ENCODE measurements around the gene HDGFL3. TPM values are rescaled to one million over a fixed set of nuclear protein-coding genes. Genes with fewer than 3 reads are reported as not detected.

The HDGFL3 gene
- total and polyA plus RNA-seq, 4 donors: 64.2 to 195 (median 126) TPM

DNA sequence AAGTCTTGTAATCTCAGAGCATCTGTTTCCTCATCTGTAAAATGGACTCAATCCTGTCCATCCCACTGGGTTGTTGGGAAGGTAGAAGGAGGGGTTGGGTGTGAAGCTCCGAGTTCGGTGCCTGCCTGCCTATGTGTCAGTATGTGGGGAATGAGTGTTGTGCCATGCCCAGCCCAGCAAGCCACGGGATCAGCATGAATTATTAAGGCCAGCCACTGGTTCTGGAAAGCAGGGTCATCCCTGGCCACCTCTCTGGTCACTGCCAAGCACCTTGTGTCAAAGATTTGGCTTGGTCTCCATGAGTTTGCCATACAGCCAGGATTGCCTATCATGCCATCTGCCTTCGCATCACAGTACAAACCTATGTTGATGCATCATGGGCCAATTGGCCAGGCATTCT lies 88.7 kb downstream of the HDGFL3 start:
- Histone ChIP-seq H3K4me1 (ENCODE audit: control insufficient read depth, insufficient read depth, low read length) (no peaks in the 10 kb centered on the region), H3K4me3 (ENCODE audit: low read depth, low read length) (no peak overlapping the region), H3K36me3 (ENCODE audit: control insufficient read depth, insufficient read depth, low read length) (peaks cover 2% of the 10 kb centered on the region), H3K27ac (ENCODE audit: low read depth, low read length) (no peak overlapping the region), H3K9me3 (ENCODE audit: control insufficient read depth, insufficient read depth, low read length) (no peaks in the 10 kb centered on the region), H3K27me3 (ENCODE audit: control insufficient read depth, insufficient read depth, low read length) (no peaks in the 10 kb centered on the region)
- WGBS (ENCODE audit: insufficient coverage): 92% methylated on average over 4 of the region's 4 CpGs
- DNase-seq (ENCODE audit: low read depth in 4 of 6, low spot score in 6 of 6): no peak

DNA sequence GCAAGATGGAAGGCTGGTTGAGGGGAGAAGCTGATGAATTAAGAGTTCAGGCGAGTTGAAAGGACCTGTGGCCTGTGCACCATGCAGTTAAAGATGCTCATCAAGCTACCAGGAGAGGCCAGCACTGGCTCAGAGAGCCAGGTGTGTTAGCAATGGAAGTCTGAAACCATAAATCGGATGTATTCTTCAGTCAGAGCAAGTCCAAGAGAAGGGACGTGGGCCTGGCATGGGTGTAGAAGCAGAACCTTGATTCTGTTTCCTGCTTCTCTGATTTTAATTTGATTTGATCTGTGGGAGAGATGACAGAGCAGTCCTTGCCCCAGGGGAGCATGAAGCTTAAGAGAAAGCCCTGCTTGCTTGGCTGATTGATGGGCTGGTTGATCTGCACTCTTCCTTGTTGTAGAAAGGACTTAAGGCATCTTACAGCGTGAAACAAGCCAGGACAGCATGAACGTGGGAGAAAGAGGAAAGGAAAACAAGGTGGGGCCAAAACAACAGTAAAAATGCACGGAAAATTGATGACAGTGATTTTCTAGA lies 89.3 kb downstream of the HDGFL3 start:
- no peak overlapping the region for H3K4me3 ChIP-seq (ENCODE audit: low read depth, low read length)
- no peak overlapping the region for H3K27ac ChIP-seq (ENCODE audit: low read depth, low read length)
- H3K36me3 ChIP-seq (ENCODE audit: control insufficient read depth, insufficient read depth, low read length): peaks cover 7% of the 10 kb centered on the region
- no peaks in the 10 kb centered on the region for H3K4me1 ChIP-seq (ENCODE audit: control insufficient read depth, insufficient read depth, low read length)
- H3K9me3 ChIP-seq (ENCODE audit: control insufficient read depth, insufficient read depth, low read length): no peaks in the 10 kb centered on the region
- 89% methylated on average over 6 of the region's 6 CpGs for WGBS (ENCODE audit: insufficient coverage)
- no peaks in the 10 kb centered on the region for H3K27me3 ChIP-seq (ENCODE audit: control insufficient read depth, insufficient read depth, low read length)
- DNase-seq (ENCODE audit: low read depth in 4 of 6, low spot score in 6 of 6): no peak

DNA sequence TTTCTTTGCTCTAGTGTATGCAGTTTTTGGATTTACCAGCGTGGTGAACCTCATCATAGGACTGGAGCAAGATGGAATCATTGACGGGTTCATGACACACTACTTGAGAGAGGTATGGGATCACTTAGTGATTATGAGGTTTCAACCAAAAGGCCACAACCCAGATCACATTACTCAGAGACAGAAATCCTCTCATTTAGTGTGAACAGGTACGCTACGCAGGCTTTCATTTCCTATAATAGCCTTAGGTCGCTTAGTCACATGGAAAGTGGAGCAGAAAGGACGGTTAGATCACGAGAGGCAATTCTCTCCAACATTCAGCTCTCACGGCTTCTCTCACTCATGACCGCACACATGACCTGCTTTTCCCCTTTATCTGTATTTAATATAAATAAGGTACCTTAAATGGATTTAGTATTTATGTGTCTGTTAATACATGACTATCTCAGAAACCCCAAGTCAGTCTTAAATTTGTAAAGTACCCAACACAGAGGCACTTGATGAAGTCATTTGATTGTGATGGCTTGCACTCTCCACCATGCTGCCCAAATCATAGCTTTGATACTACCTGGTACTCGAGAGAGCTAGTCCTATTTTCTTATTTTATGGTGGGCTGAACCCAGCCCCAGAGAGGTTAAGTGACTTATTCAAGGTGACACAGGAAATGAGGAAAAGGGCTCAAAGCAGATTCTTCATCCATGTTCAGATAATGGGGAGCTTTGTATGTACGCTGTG lies 91.6 kb downstream of the HDGFL3 start:
- no peak for DNase-seq (ENCODE audit: low read depth in 4 of 6, low spot score in 6 of 6)
- no peaks in the 10 kb centered on the region for H3K9me3 ChIP-seq (ENCODE audit: control insufficient read depth, insufficient read depth, low read length)
- WGBS (ENCODE audit: insufficient coverage): 96% methylated on average over 4 of the region's 11 CpGs
- no peaks in the 10 kb centered on the region for H3K27me3 ChIP-seq (ENCODE audit: control insufficient read depth, insufficient read depth, low read length)
- H3K27ac ChIP-seq (ENCODE audit: low read depth, low read length): no peak overlapping the region
- H3K4me3 ChIP-seq (ENCODE audit: low read depth, low read length): no peak overlapping the region
- no peaks in the 10 kb centered on the region for H3K4me1 ChIP-seq (ENCODE audit: control insufficient read depth, insufficient read depth, low read length)
- peaks cover 13% of the 10 kb centered on the region for H3K36me3 ChIP-seq (ENCODE audit: control insufficient read depth, insufficient read depth, low read length)

DNA sequence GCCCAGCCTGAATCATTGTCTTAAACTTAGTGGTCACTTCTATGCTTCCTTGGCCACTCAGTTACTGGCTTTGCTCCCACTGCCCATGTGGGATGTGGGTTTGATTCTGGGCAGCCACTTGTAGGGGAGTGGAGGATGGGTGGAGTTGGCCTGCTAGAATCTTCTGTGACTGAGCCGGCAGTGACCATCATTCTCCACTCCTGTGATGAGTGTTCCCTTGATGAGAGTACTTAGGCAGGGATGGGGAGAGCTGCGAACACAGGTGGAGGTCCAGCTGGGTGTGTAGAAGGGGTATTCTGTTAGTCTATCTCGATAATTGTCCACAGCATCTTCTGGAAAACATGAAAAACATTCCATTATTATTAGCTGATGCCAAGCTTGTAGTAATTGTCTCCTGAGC lies 92.2 kb downstream of the HDGFL3 start:
- WGBS (ENCODE audit: insufficient coverage): 100% methylated on average over 1 of the region's 3 CpGs
- Histone ChIP-seq H3K27me3 (ENCODE audit: control insufficient read depth, insufficient read depth, low read length) (no peaks in the 10 kb centered on the region), H3K4me3 (ENCODE audit: low read depth, low read length) (no peak overlapping the region), H3K4me1 (ENCODE audit: control insufficient read depth, insufficient read depth, low read length) (no peaks in the 10 kb centered on the region), H3K9me3 (ENCODE audit: control insufficient read depth, insufficient read depth, low read length) (no peaks in the 10 kb centered on the region), H3K27ac (ENCODE audit: low read depth, low read length) (no peak overlapping the region), H3K36me3 (ENCODE audit: control insufficient read depth, insufficient read depth, low read length) (peaks cover 13% of the 10 kb centered on the region)
- DNase-seq (ENCODE audit: low read depth in 4 of 6, low spot score in 6 of 6): no peak

DNA sequence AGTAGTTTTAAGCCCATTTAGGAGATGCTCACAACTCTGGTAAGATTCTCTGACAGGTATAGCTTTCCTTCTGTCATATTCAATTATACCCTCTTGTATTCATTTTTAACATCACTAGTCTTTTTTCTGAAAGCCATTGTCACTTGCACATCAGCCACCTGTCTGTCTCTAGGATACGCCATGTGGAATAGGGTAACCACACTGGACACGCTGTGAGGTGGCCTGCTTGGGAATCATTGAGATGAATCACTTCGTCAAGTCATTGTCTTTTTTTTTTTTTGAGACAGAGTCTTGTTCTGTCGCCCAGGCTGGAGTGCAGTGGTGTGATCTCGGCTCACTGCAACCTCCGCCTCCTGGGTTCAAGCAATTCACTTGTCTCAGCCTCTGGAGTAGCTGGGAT lies 92.8 kb downstream of the HDGFL3 start:
- WGBS (ENCODE audit: insufficient coverage): 90% methylated on average over 3 of the region's 6 CpGs
- no peaks in the 10 kb centered on the region for H3K4me1 ChIP-seq (ENCODE audit: control insufficient read depth, insufficient read depth, low read length)
- peaks cover 1% of the 10 kb centered on the region for H3K27me3 ChIP-seq (ENCODE audit: control insufficient read depth, insufficient read depth, low read length)
- no peak for DNase-seq (ENCODE audit: low read depth in 4 of 6, low spot score in 6 of 6)
- no peaks in the 10 kb centered on the region for H3K9me3 ChIP-seq (ENCODE audit: control insufficient read depth, insufficient read depth, low read length)
- H3K36me3 ChIP-seq (ENCODE audit: control insufficient read depth, insufficient read depth, low read length): peaks cover 13% of the 10 kb centered on the region
- no peak overlapping the region for H3K4me3 ChIP-seq (ENCODE audit: low read depth, low read length)
- no peak overlapping the region for H3K27ac ChIP-seq (ENCODE audit: low read depth, low read length)

DNA sequence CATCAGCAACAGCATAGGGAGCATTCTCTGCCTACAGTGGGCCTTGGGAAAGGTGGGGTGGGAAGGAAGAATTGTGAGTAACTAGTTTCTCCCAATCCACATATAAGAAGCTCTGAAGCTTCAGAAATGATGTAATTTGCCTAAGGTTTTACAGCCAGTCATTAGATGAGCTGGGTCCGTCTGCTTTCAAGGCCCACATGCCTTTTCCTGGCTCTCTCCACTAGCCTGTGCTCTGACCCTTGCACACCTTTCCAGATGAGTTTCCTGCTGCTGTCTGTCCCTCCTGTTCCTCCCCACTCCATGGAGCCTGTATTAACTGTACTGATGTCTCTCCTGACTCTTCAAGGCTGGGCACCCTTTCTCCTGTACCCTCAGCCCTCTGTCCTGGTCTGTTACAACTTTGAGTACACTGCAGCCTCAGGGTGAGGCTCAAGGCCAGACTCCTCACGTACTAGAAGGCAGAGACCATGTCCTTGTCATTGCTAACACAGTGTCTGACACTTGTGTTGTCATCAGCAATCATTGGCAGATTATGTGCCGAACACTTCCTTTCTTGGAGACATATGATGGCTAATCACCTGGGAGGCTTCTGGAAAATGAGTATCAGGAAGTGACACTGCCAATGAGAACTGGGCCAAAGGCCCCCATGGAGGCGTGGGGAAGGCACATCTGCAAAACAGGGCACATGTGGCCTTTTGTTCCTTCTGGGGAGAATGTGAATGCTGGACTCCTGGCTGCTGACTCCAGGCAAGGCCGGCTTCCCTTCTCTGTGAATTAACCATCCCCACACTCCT lies 93.5 kb downstream of the HDGFL3 start:
- H3K27ac ChIP-seq (ENCODE audit: low read depth, low read length): no peak overlapping the region
- H3K27me3 ChIP-seq (ENCODE audit: control insufficient read depth, insufficient read depth, low read length): peaks cover 5% of the 10 kb centered on the region
- no peak overlapping the region for H3K4me3 ChIP-seq (ENCODE audit: low read depth, low read length)
- 94% methylated on average over 3 of the region's 5 CpGs for WGBS (ENCODE audit: insufficient coverage)
- H3K36me3 ChIP-seq (ENCODE audit: control insufficient read depth, insufficient read depth, low read length): peaks cover 18% of the 10 kb centered on the region
- peaks cover under 1% of the 10 kb centered on the region for H3K4me1 ChIP-seq (ENCODE audit: control insufficient read depth, insufficient read depth, low read length)
- no peaks in the 10 kb centered on the region for H3K9me3 ChIP-seq (ENCODE audit: control insufficient read depth, insufficient read depth, low read length)
- no peak for DNase-seq (ENCODE audit: low read depth in 4 of 6, low spot score in 6 of 6)

DNA sequence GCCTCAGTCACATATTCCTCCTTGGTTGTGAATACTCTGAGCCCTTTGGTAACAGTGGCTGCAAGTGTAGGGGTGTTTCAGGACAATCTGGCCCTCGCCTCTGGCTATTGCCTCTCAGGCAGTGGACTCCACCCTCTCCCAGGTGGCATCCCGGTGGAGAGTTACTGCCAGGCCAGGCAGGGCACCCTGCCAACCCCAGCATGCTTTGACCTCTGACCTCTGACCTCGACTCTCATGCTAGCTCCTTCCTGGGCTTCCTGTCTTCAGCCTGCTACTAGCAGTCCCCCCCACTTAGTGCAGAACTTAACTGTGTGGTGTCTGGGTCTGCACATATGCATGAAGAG lies 94.7 kb downstream of the HDGFL3 start:
- no peak for DNase-seq (ENCODE audit: low read depth in 4 of 6, low spot score in 6 of 6)
- H3K27me3 ChIP-seq (ENCODE audit: control insufficient read depth, insufficient read depth, low read length): peaks cover 16% of the 10 kb centered on the region
- no peaks in the 10 kb centered on the region for H3K9me3 ChIP-seq (ENCODE audit: control insufficient read depth, insufficient read depth, low read length)
- peaks cover 12% of the 10 kb centered on the region for H3K4me1 ChIP-seq (ENCODE audit: control insufficient read depth, insufficient read depth, low read length)
- no peak overlapping the region for H3K27ac ChIP-seq (ENCODE audit: low read depth, low read length)
- no peak overlapping the region for H3K4me3 ChIP-seq (ENCODE audit: low read depth, low read length)
- WGBS (ENCODE audit: insufficient coverage): 71% methylated on average over 2 of the region's 3 CpGs
- H3K36me3 ChIP-seq (ENCODE audit: control insufficient read depth, insufficient read depth, low read length): peaks cover 21% of the 10 kb centered on the region

DNA sequence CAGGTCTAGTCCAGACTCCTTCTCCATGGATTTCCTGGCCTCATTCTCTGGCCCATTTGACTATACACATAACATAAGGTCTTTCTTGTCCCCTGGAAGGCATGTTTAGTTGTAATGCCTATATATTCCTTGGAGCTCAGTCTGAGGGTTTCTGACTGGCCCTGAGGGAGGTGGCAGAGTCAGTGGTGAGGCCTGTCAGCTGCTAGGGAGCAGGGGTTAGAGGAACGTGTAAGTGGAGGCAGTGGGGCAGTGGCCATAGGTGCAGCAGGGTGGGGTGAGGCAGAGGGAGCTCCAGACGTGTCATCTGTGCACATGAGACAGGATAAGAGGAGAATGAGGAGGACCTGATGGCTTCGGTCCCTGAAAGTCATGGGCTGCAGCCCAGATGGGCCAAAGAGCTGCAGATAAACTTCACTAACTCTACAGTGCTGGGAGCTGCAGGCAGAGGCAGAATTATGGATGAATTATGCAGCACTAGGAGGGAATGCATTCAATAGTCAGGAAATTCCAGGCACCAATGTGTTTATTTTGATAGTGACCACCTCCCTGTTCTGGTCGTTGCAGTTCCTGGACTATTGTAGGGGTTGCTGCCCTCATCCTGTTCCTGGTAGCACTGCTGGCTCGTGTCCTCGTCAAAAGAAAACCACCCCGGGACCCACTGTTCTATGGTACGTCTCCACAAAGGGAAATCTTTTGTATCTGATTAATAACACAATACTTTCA lies 95.2 kb downstream of the HDGFL3 start:
- H3K36me3 ChIP-seq (ENCODE audit: control insufficient read depth, insufficient read depth, low read length): peaks cover 21% of the 10 kb centered on the region
- H3K4me3 ChIP-seq (ENCODE audit: low read depth, low read length): no peak overlapping the region
- no peak for DNase-seq (ENCODE audit: low read depth in 4 of 6, low spot score in 6 of 6)
- WGBS (ENCODE audit: insufficient coverage): 65% methylated on average over 4 of the region's 8 CpGs
- peaks cover 15% of the 10 kb centered on the region for H3K4me1 ChIP-seq (ENCODE audit: control insufficient read depth, insufficient read depth, low read length)
- no peak overlapping the region for H3K27ac ChIP-seq (ENCODE audit: low read depth, low read length)
- H3K27me3 ChIP-seq (ENCODE audit: control insufficient read depth, insufficient read depth, low read length): peaks cover 21% of the 10 kb centered on the region
- no peaks in the 10 kb centered on the region for H3K9me3 ChIP-seq (ENCODE audit: control insufficient read depth, insufficient read depth, low read length)

DNA sequence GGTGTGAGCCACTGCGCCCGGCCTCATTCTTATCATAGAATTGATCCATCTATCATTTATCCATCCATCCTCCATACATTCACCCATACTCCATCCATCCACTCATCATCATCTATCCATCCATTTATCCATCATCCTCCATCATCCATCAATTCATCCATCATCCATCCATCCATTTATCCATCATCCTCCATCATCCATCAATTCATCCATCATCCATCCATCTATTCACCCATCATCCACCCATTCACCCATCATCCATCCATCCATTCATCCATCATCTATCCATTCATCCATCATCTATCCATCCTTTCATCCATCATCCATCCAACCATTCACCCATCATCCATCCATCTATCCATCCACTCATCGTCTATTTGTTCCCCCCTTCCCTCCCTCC lies 96.5 kb downstream of the HDGFL3 start:
- Histone ChIP-seq H3K9me3 (ENCODE audit: control insufficient read depth, insufficient read depth, low read length) (no peaks in the 10 kb centered on the region), H3K27me3 (ENCODE audit: control insufficient read depth, insufficient read depth, low read length) (peaks cover 28% of the 10 kb centered on the region), H3K27ac (ENCODE audit: low read depth, low read length) (no peak overlapping the region), H3K36me3 (ENCODE audit: control insufficient read depth, insufficient read depth, low read length) (peaks cover 21% of the 10 kb centered on the region), H3K4me1 (ENCODE audit: control insufficient read depth, insufficient read depth, low read length) (peaks cover 18% of the 10 kb centered on the region), H3K4me3 (ENCODE audit: low read depth, low read length) (no peak overlapping the region)
- 93% methylated on average over 2 of the region's 3 CpGs for WGBS (ENCODE audit: insufficient coverage)
- no peak for DNase-seq (ENCODE audit: low read depth in 4 of 6, low spot score in 6 of 6)

Measured in spinal cord (tissue), 10 donors.